ENCODE results near the gene CXCL11.
"Not testable (repeated sequence)": the region's sequence is repeated elsewhere in the genome, so short reads cannot be mapped to it uniquely, and the experiment has no call there.

DNA sequence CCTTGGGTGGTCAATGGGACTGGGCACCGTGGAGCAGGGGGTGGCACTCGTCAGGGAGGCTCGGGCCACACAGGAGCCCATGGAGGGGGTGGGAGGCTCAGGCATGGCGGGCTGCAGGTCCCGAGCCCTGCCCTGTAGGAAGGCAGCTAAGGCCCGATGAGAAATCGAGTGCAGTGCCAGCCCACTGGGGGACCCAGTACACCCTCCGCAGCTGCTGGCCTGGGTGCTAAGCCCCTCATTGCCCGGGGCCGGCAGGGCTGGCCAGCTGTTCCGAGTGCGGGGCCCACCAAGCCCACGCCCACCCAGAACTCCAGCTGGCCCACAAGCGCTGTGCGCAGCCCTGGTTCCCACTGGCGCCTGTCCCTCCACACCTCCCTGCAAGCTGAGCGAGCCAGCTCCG lies 7.4 kb upstream of the CXCL11 start:
- TF ChIP-seq, protein P1, sequence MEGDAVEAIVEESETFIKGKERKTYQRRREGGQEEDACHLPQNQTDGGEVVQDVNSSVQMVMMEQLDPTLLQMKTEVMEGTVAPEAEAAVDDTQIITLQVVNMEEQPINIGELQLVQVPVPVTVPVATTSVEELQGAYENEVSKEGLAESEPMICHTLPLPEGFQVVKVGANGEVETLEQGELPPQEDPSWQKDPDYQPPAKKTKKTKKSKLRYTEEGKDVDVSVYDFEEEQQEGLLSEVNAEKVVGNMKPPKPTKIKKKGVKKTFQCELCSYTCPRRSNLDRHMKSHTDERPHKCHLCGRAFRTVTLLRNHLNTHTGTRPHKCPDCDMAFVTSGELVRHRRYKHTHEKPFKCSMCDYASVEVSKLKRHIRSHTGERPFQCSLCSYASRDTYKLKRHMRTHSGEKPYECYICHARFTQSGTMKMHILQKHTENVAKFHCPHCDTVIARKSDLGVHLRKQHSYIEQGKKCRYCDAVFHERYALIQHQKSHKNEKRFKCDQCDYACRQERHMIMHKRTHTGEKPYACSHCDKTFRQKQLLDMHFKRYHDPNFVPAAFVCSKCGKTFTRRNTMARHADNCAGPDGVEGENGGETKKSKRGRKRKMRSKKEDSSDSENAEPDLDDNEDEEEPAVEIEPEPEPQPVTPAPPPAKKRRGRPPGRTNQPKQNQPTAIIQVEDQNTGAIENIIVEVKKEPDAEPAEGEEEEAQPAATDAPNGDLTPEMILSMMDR (IDR thresholded peaks at IDR 0.05), result not testable (repeated sequence)
- not testable (repeated sequence) for TF ChIP-seq POLR2A (IDR thresholded peaks at IDR 0.05)
